PC-3 (cell line): ENCODE measurements around the gene PPTC7. TPM values are rescaled to one million over a fixed set of nuclear protein-coding genes. Genes with fewer than 3 reads are reported as not detected.

ENCODE experiments used
- ATAC-seq: fragments of 200-7000 bp; cut with Tn5 transposase; 2 replicates; pipeline ENCODE4 v1.9.1; 2020; ENCODE audit warnings: mild to moderate bottlenecking, moderate library complexity
- BruUV-seq: library from RNA; stranded (reverse); fragments of 400-500 nt; replicated peaks from 2 replicates; lab custom pipeline; 2021; lab: Mats Ljungman, UMichigan
- CTCF ChIA-PET: fragments of 300-600 bp; sonication (Branson Sonifier 250); formaldehyde crosslinking; loops from one replicate; lab custom pipeline; 2022; ENCODE audit warnings: antibody characterized with exemption; lab: Charles Lee
- POLR2A ChIA-PET: fragments of 300-600 bp; sonication (Branson Sonifier 250); formaldehyde crosslinking; loops from one replicate; lab custom pipeline; 2022; ENCODE audit warnings: antibody characterized with exemption; ENCODE audit not compliant: unreplicated experiment; lab: Charles Lee
- DNase-seq: peaks from one replicate; pipeline ENCODE4 v3.0.0-alpha.2; 2015
- H2AFZ ChIP-seq: fragments of 300-600 bp; sonication (generic); 2 replicates; pipeline ENCODE4 v1.6.0; 2016; ENCODE audit warnings: antibody characterized with exemption, low read length
- H3F3A ChIP-seq: fragments of 300-600 bp; sonication (generic); one replicate; pipeline ENCODE4 v1.6.0; 2017; ENCODE audit warnings: antibody characterized with exemption, low read length, control low read depth, mild to moderate bottlenecking; ENCODE audit not compliant: unreplicated experiment
- H3K27ac ChIP-seq: fragments of 300-600 bp; sonication (generic); 2 replicates; pipeline ENCODE4 v1.5.1; 2016; ENCODE audit warnings: mild to moderate bottlenecking, low read length
- H3K27me3 ChIP-seq: fragments of 300-600 bp; sonication (generic); 2 replicates; pipeline ENCODE4 v1.6.1; 2016; ENCODE audit warnings: low read length, mixed read lengths
- H3K36me3 ChIP-seq: fragments of 300-600 bp; sonication (generic); 2 replicates; pipeline ENCODE4 v1.6.1; 2016; ENCODE audit warnings: low read depth, mixed run types, low read length, mixed read lengths
- H3K4me1 ChIP-seq: fragments of 300-600 bp; sonication (generic); 2 replicates; pipeline ENCODE4 v1.5.1; 2016; ENCODE audit warnings: low read length; ENCODE audit not compliant: insufficient read depth
- H3K4me2 ChIP-seq: fragments of 300-600 bp; sonication (generic); 2 replicates; pipeline ENCODE4 v1.6.0; 2016; ENCODE audit warnings: low read length
- H3K4me3 ChIP-seq: fragments of 300-600 bp; sonication (generic); 2 replicates; pipeline ENCODE4 v1.5.1; 2016; ENCODE audit warnings: mild to moderate bottlenecking, low read length, mixed read lengths
- H3K79me2 ChIP-seq: fragments of 300-600 bp; sonication (generic); 2 replicates; pipeline ENCODE4 v1.6.1; 2017; ENCODE audit warnings: low read length, mixed read lengths
- H3K9ac ChIP-seq: fragments of 300-600 bp; sonication (generic); 2 replicates; pipeline ENCODE4 v1.6.0; 2016; ENCODE audit warnings: mild to moderate bottlenecking, low read length
- H3K9me2 ChIP-seq: fragments of 300-600 bp; sonication (generic); replicated peaks from 2 replicates; pipeline ENCODE4 v1.6.1; 2016; ENCODE audit warnings: mixed run types, low read length, mixed read lengths
- H3K9me3 ChIP-seq: fragments of 300-600 bp; sonication (generic); 2 replicates; pipeline ENCODE4 v1.6.1; 2016; ENCODE audit warnings: low read length, mixed read lengths
- H4K20me1 ChIP-seq: fragments of 300-600 bp; sonication (generic); 2 replicates; pipeline ENCODE4 v1.6.1; 2016; ENCODE audit warnings: low read length, mixed read lengths
- EZH2 ChIP-seq: fragments of 300-600 bp; sonication (generic); IDR thresholded peaks from one replicate; pipeline ENCODE4 v1.6.1; 2017; ENCODE audit warnings: antibody characterized with exemption, mild to moderate bottlenecking, low read length; ENCODE audit not compliant: unreplicated experiment
- EZH2phosphoT487 ChIP-seq: fragments of 300-600 bp; sonication (generic); IDR thresholded peaks from 2 replicates; pipeline ENCODE4 v1.6.1; 2018; ENCODE audit warnings: mild to moderate bottlenecking, antibody characterized with exemption, low read length, borderline replicate concordance
- intact Hi-C: fragments of 100-400 bp; cut with micrococcal nuclease; formaldehyde crosslinking; loops from 2 replicates; pipeline ENCODE4 v1.9.0; 2023
- total RNA-seq: library from RNA; depleted of rRNA; stranded (reverse); fragments of >200 nt; gene quantifications from 2 replicates; pipeline ENCODE4 v1.2.3, GENCODE V29; 2014
- TF ChIP-seq, protein P1 (sequence below): fragments of 300-600 bp; sonication (generic); conservative IDR thresholded peaks from 2 replicates; pipeline ENCODE4 v1.5.1; 2017; ENCODE audit warnings: antibody characterized with exemption, low read depth, mild to moderate bottlenecking, low read length

Gene PPTC7
- total RNA-seq, 1 experiment from 2014 or later: 9.0 TPM

DNA sequence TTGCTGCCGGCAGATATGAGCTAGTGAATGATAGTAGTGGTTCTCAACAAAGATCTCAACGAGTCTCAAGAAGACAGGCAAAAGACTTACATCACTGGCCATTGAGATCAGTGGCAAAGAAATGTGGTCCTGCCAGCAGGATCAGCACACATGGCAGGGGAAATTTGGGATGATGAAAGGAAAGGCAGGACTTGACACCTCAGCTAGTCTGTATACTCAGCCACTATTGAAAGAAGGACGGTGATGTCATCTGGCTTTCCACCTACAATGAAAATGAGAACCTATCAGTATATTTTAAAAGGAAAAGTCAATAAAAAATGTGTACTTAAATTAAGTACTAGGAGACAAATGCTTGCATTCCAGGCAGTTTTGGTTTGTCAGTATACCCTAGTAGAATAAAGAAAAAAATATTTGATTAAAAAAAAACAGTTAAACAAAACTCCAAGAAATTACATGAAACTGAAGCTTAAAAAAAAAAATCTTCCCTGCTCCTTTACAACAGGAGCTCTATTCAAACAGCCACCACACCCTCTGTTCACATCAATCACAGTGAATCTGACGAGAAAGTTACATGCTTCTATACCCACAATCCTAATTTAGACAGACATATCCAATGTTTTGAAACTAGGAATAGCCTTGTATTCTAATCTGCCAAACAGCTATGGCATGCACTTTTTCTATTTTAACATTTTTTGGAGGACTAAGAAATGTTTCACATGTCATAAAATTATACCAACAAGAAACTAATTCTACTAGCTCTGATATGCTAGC, 46.1 kb downstream of the PPTC7 start:
- Histone ChIP-seq H3K27ac (no peak overlapping the region), H3F3A (no peaks in the 10 kb centered on the region), H3K9me2 (no peaks in the 10 kb centered on the region), H3K79me2 (peaks cover 46% of the 10 kb centered on the region), H3K9ac (no peak overlapping the region), H3K4me3 (no peak overlapping the region), H3K9me3 (no peaks in the 10 kb centered on the region), H3K36me3 (peaks cover 40% of the 10 kb centered on the region), H3K27me3 (no peaks in the 10 kb centered on the region), H3K4me1 (peaks cover 28% of the 10 kb centered on the region), H4K20me1 (peaks cover 12% of the 10 kb centered on the region; the same call in 1 of the 2 replicates), H3K4me2 (no peak overlapping the region), H2AFZ (no peak overlapping the region)
- ChIA-PET CTCF (no interaction called here), POLR2A (no interaction called here)
- intact Hi-C loops: no loop called here
- DNase-seq (no peak), ATAC-seq (no peak)
- no TSS peak for BruUV-seq
- TF ChIP-seq EZH2phosphoT487 (no peak), EZH2 (no peak)
- TF ChIP-seq, protein P1, sequence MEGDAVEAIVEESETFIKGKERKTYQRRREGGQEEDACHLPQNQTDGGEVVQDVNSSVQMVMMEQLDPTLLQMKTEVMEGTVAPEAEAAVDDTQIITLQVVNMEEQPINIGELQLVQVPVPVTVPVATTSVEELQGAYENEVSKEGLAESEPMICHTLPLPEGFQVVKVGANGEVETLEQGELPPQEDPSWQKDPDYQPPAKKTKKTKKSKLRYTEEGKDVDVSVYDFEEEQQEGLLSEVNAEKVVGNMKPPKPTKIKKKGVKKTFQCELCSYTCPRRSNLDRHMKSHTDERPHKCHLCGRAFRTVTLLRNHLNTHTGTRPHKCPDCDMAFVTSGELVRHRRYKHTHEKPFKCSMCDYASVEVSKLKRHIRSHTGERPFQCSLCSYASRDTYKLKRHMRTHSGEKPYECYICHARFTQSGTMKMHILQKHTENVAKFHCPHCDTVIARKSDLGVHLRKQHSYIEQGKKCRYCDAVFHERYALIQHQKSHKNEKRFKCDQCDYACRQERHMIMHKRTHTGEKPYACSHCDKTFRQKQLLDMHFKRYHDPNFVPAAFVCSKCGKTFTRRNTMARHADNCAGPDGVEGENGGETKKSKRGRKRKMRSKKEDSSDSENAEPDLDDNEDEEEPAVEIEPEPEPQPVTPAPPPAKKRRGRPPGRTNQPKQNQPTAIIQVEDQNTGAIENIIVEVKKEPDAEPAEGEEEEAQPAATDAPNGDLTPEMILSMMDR: no peak

DNA sequence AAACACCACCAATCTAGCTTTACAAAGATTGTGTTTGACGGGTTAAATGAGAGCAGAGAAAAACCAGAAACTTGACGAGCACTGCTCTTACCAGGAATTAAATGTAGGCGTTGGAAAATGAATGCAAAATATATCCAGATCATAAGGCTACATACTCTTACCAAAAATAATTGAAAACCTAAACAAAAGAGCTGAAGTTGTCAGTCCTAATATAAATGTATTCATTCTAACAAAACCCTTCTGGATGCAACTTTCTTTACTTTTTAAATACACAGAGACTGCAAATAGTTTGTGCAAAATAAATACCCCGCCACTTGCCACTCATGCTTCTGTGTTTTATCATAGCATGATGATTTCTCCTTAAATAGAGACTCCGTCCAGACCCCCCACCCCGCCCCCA, 48.3 kb downstream of the PPTC7 start:
- no peak for ATAC-seq
- Histone ChIP-seq H2AFZ (no peak overlapping the region), H3K9me3 (no peaks in the 10 kb centered on the region), H3K9me2 (no peaks in the 10 kb centered on the region), H3K36me3 (peaks cover 47% of the 10 kb centered on the region), H3K4me3 (no peak overlapping the region), H3F3A (no peaks in the 10 kb centered on the region), H3K27ac (no peak overlapping the region), H3K9ac (no peak overlapping the region), H3K4me1 (peaks cover 33% of the 10 kb centered on the region), H3K4me2 (no peak overlapping the region), H3K27me3 (no peaks in the 10 kb centered on the region), H3K79me2 (peaks cover 39% of the 10 kb centered on the region), H4K20me1 (peaks cover 13% of the 10 kb centered on the region; the same call in 1 of the 2 replicates)
- TF ChIP-seq, protein P1: no peak
- TF ChIP-seq EZH2phosphoT487 (no peak), EZH2 (no peak)
- no TSS peak for BruUV-seq
- ChIA-PET CTCF (no interaction called here), POLR2A (interaction anchor here (0.6 kb wide), 2 partner anchors 59 to 411 kb away, joined by 4 read pairs; no protein-coding TSS in a partner anchor)
- no peak for DNase-seq
- intact Hi-C loops: no loop called here

GRCh38 chr12:110533607-110534006, 49.5 kb downstream of the PPTC7 start:
- H3K36me3 ChIP-seq: peaks cover 35% of the 10 kb centered on the region
- H3K4me3 ChIP-seq: no peak overlapping the region
- H4K20me1 ChIP-seq: peaks cover 13% of the 10 kb centered on the region; the same call in 1 of the 2 replicates
- no peaks in the 10 kb centered on the region for H3K9me3 ChIP-seq
- intact Hi-C loops: loop anchor here (1.0 kb wide), 1 partner anchor 13 kb away; no protein-coding TSS in a partner anchor
- H2AFZ ChIP-seq: no peak overlapping the region
- H3K79me2 ChIP-seq: peaks cover 31% of the 10 kb centered on the region
- no peaks in the 10 kb centered on the region for H3F3A ChIP-seq
- BruUV-seq: no TSS peak
- H3K27ac ChIP-seq: peak overlapping the region; percentile 47
- POLR2A ChIA-PET: no interaction called here
- peaks cover 31% of the 10 kb centered on the region for H3K4me1 ChIP-seq
- no peaks in the 10 kb centered on the region for H3K27me3 ChIP-seq
- no peaks in the 10 kb centered on the region for H3K9me2 ChIP-seq
- CTCF ChIA-PET: interaction anchor here (0.6 to 0.8 kb wide), 2 partner anchors 15 to 66 kb away, joined by 3 read pairs; no protein-coding TSS in a partner anchor
- ATAC-seq: peak; percentile 48
- no peak overlapping the region for H3K9ac ChIP-seq
- H3K4me2 ChIP-seq: peak overlapping the region; percentile 38
- TF ChIP-seq, protein P1: no peak
- no peak for TF ChIP-seq EZH2
- peak; percentile 87 for DNase-seq
